Lower lobe of right lung (tissue), 2 donors: ENCODE data around the gene OR10H4. TPM values are rescaled to one million over a fixed set of nuclear protein-coding genes. Genes with fewer than 3 reads are reported as not detected.

Source experiments
- ATAC-seq, 2 donors: fragments of 200-7000 bp; cut with Tn5 transposase; one replicate each; pipeline ENCODE4 v1.9.1; 2020 to 2022; ENCODE audit warnings: mild to moderate bottlenecking in 2 of 2, moderate library complexity in 2 of 2
- DNase-seq: peaks from one replicate; pipeline ENCODE4 v3.0.0-alpha.2; 2020
- H3K27ac ChIP-seq: fragments of 200-600 bp; one replicate; pipeline ENCODE4 v1.8.0; 2022
- H3K27me3 ChIP-seq: fragments of 200-600 bp; one replicate; pipeline ENCODE4 v1.8.0; 2022; ENCODE audit warnings: low read depth
- H3K36me3 ChIP-seq: fragments of 200-600 bp; one replicate; pipeline ENCODE4 v1.8.0; 2022; ENCODE audit warnings: mild to moderate bottlenecking
- H3K4me1 ChIP-seq: fragments of 200-600 bp; one replicate; pipeline ENCODE4 v1.8.0; 2022
- H3K4me3 ChIP-seq: fragments of 200-600 bp; one replicate; pipeline ENCODE4 v1.8.0; 2022; ENCODE audit warnings: mild to moderate bottlenecking
- H3K9me3 ChIP-seq: fragments of 200-600 bp; one replicate; pipeline ENCODE4 v1.8.0; 2022
- CTCF ChIP-seq: fragments of 200-600 bp; IDR thresholded peaks from one replicate; pipeline ENCODE4 v1.8.0; 2022; ENCODE audit warnings: antibody characterized with exemption, mild to moderate bottlenecking
- intact Hi-C: fragments of 100-400 bp; cut with DNase I; formaldehyde crosslinking; loops from one replicate; pipeline ENCODE4 v1.11.0; 2022
- total RNA-seq: library from RNA; stranded (reverse); fragmentation: NEBNext Ultra II Directional; extraction: Animal tissue kit (Norgen Biotek cat#: 25700); gene quantifications from one replicate; pipeline ENCODE4 v1.2.1, GENCODE V29; 2021
- donor health status: DM: no; HTN: yes; CAD: no; lungs with severe emphysema.

Gene OR10H4
- total RNA-seq, 1 donor from 2014 or later, result not detected

- TF ChIP-seq CTCF, result no peak
- intact Hi-C loops, result no loop called here
- H3K9me3 ChIP-seq, result peaks cover 11% of the 10 kb centered on the region
- no peak overlapping the region for H3K4me3 ChIP-seq
- ATAC-seq (no peak), DNase-seq (no peak)
- H3K27ac ChIP-seq, result no peak overlapping the region
- no peaks in the 10 kb centered on the region for H3K4me1 ChIP-seq
- H3K36me3 ChIP-seq, result no peaks in the 10 kb centered on the region
- peaks cover 29% of the 10 kb centered on the region for H3K27me3 ChIP-seq
Observed at GRCh38 chr19:15911599-15912235, 37.1 kb upstream of the OR10H4 start.

GRCh38 chr19:15913384-15913783 lies 35.4 kb upstream of the OR10H4 start:
- Histone ChIP-seq H3K4me3 (no peak overlapping the region), H3K27me3 (peaks cover 29% of the 10 kb centered on the region), H3K9me3 (peaks cover 11% of the 10 kb centered on the region), H3K36me3 (no peaks in the 10 kb centered on the region), H3K27ac (no peak overlapping the region), H3K4me1 (no peaks in the 10 kb centered on the region)
- DNase-seq (no peak), ATAC-seq (no peak)
- TF ChIP-seq CTCF, result no peak
- intact Hi-C loops, result no loop called here

GRCh38 chr19:15913830-15914229 lies 35.0 kb upstream of the OR10H4 start:
- intact Hi-C loops, result no loop called here
- Histone ChIP-seq H3K27me3 (peaks cover 26% of the 10 kb centered on the region), H3K9me3 (peaks cover 11% of the 10 kb centered on the region), H3K27ac (no peak overlapping the region), H3K4me3 (no peak overlapping the region), H3K4me1 (no peaks in the 10 kb centered on the region), H3K36me3 (no peaks in the 10 kb centered on the region)
- no peak for TF ChIP-seq CTCF
- ATAC-seq, result no peak
- no peak for DNase-seq

GRCh38 chr19:15915109-15915508 lies 33.7 kb upstream of the OR10H4 start:
- intact Hi-C loops, result no loop called here
- no peak overlapping the region for H3K27ac ChIP-seq
- ATAC-seq, result no peak
- H3K36me3 ChIP-seq, result no peaks in the 10 kb centered on the region
- H3K9me3 ChIP-seq, result peaks cover 11% of the 10 kb centered on the region
- no peak overlapping the region for H3K4me3 ChIP-seq
- H3K4me1 ChIP-seq, result no peaks in the 10 kb centered on the region
- H3K27me3 ChIP-seq, result peaks cover 21% of the 10 kb centered on the region
- no peak for DNase-seq
- no peak for TF ChIP-seq CTCF

GRCh38 chr19:15919243-15919642 lies 29.6 kb upstream of the OR10H4 start:
- H3K9me3 ChIP-seq, result peaks cover 11% of the 10 kb centered on the region
- no peak for TF ChIP-seq CTCF
- no peaks in the 10 kb centered on the region for H3K36me3 ChIP-seq
- intact Hi-C loops, result no loop called here
- H3K27ac ChIP-seq, result no peak overlapping the region
- no peaks in the 10 kb centered on the region for H3K27me3 ChIP-seq
- no peak for ATAC-seq
- H3K4me3 ChIP-seq, result no peak overlapping the region
- no peak for DNase-seq
- no peaks in the 10 kb centered on the region for H3K4me1 ChIP-seq
